ENCODE results near the gene TMEM220.

- no peak for TF ChIP-seq CTCF (conservative IDR thresholded peaks at IDR 0.05; ENCODE audit: low read length)
- TF ChIP-seq EZH2phosphoT487 (IDR thresholded peaks at IDR 0.05; ENCODE audit: borderline replicate concordance): no peak
Observed at GRCh38 chr17:10735251-10735650, 5.4 kb upstream of the TMEM220 start.
